Parietal lobe (tissue), 2 donors: ENCODE results near the gene RTEL1. TPM values are rescaled to one million over a fixed set of nuclear protein-coding genes. Genes with fewer than 3 reads are reported as not detected.

Experiments
- small RNA-seq: library from RNA; depleted of rRNA; stranded (forward); fragments of <200 nt; gene quantifications from one replicate; pipeline ENCODE3, GENCODE V24; 2014; ENCODE audit warnings: low replicate concordance
- total RNA-seq: library from RNA; depleted of rRNA; stranded (reverse); fragments of >200 nt; gene quantifications from one replicate; pipeline ENCODE4 v1.2.3, GENCODE V29; 2014

The RTEL1 gene, protein sequence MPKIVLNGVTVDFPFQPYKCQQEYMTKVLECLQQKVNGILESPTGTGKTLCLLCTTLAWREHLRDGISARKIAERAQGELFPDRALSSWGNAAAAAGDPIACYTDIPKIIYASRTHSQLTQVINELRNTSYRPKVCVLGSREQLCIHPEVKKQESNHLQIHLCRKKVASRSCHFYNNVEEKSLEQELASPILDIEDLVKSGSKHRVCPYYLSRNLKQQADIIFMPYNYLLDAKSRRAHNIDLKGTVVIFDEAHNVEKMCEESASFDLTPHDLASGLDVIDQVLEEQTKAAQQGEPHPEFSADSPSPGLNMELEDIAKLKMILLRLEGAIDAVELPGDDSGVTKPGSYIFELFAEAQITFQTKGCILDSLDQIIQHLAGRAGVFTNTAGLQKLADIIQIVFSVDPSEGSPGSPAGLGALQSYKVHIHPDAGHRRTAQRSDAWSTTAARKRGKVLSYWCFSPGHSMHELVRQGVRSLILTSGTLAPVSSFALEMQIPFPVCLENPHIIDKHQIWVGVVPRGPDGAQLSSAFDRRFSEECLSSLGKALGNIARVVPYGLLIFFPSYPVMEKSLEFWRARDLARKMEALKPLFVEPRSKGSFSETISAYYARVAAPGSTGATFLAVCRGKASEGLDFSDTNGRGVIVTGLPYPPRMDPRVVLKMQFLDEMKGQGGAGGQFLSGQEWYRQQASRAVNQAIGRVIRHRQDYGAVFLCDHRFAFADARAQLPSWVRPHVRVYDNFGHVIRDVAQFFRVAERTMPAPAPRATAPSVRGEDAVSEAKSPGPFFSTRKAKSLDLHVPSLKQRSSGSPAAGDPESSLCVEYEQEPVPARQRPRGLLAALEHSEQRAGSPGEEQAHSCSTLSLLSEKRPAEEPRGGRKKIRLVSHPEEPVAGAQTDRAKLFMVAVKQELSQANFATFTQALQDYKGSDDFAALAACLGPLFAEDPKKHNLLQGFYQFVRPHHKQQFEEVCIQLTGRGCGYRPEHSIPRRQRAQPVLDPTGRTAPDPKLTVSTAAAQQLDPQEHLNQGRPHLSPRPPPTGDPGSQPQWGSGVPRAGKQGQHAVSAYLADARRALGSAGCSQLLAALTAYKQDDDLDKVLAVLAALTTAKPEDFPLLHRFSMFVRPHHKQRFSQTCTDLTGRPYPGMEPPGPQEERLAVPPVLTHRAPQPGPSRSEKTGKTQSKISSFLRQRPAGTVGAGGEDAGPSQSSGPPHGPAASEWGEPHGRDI (N-terminal part only)
- total RNA-seq = 19.1 TPM

DNA sequence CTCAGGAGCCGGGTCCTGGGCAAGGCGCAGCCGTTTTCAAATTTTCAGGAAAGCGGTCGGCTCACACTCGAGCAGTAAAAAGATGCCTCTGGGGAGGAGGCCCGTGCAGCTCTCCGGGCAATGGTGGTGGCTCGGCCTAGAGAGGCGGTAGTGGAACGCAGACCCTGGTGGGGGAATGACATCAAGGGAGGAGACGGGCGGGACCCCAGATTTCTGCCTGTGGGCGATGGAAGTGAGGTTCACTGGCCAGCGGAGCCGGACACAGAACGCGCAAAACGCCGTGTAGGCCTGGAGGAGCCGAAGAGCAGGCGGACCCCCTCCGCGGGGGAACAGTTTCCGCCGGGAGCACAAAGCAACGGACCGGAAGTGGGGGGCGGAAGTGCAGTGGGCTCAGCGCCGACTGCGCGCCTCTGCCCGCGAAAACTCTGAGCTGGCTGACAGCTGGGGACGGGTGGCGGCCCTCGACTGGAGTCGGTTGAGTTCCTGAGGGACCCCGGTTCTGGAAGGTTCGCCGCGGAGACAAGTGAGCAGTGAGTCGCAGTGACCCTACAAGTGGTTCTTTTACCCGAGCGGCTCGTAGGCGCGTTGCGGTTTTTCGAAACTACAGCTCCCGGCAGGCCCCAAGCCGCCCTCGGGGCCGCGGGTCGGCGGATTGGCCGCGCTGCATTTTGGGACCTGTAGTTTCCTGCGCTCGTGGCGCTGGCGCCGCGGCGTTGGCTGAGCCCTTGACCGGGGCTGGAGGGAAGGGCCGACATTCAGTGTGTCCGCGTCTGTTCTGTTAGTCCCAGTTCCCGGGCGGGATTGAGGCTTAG lies at the start of gene RTEL1:
TSS of gene RTEL1 (plus strand) at position 376 of the 812 bp plus-strand sequence. CDS start 1,091 bp downstream, outside the sequence.

DNA sequence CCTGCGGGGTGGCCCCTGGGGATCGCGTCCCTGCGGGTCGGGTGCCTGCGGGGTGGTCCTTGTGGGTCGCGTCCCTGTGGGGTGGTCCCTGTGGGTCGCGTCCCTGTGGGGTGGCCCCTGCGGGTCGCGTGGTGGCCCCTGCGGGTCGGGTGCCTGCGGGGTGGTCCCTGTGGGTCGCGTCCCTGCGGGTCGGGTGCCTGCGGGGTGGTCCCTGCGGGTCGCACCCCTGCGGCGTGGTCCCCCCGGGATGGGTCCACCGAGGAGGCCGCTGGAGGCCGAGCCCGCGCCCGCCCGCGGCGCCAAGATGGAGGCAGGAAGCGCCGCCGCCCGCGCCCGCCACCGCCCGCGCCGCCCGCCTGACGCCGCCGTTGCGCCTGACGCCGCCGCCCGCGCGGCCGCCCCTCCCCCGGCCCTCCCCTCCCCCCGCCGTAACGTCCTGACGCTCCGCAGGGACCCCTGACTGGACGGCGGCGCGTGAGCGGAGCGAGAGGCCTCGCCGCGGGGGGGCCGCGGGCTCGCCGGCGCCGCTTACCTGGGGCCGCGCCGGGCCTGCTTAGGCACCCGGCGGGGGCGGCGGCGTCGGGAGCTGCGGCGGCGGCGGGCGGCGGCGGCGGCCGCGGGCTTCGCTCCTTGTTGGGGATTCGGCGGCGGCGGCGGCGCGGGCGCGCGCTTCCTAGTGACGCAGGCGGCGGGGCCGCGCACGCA lies 31.5 kb upstream of the RTEL1 start, which contains the start of gene GMEB2:
TSS of gene GMEB2 (minus strand) at position 678 of the 705 bp plus-strand sequence. CDS start 7,704 bp downstream, outside the sequence.

DNA sequence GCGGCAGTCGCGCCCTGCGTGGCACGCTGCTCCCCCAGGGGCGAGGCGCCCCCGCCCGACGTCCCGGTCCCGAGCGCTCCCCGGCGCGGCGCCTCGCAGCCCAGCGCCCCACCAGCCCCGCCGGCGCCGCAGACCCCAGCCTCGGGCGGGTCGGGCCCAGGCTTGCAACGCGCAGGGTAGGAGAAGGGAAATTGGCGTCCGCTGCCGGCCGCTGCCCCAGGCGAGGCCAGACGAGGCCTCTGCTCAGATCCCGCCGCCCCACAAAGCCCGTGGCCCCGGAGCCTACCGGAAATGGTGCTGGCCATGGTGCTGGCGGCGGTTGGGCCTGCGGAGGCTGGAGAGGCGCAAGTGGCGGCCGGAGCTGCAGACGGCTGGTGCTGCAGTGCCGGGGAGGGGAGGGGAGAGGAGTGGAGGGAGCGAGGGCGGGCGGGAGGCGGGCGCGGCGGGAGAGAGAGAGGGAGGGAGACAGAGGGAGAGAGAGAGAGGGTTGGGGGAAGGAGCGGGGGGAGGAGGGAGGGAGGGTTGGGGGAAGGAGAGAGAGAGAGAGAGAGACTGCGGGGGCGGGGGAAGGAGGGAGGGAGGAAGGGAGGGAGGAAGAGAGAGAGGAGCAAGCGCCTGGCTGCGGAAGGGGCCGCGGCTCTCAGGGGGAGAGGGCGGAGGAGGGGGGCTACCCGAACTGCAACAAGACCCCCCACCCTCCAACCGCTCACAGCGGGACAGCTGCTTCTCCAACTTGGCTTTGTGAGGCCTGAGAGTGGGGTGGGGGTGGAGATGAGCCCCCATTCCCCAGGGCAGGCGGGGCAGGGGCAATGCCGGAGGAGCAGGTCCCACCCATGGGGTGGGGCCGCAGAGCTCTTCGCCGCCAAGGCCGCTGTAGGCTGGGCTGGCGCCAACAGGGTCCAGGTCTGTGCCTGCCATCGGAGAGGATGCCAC lies 4.8 kb upstream of the RTEL1 start, which contains the start of gene STMN3:
TSS of gene STMN3 (minus strand) at position 384 of the 933 bp plus-strand sequence. CDS start at position 305, 79 bp downstream.

DNA sequence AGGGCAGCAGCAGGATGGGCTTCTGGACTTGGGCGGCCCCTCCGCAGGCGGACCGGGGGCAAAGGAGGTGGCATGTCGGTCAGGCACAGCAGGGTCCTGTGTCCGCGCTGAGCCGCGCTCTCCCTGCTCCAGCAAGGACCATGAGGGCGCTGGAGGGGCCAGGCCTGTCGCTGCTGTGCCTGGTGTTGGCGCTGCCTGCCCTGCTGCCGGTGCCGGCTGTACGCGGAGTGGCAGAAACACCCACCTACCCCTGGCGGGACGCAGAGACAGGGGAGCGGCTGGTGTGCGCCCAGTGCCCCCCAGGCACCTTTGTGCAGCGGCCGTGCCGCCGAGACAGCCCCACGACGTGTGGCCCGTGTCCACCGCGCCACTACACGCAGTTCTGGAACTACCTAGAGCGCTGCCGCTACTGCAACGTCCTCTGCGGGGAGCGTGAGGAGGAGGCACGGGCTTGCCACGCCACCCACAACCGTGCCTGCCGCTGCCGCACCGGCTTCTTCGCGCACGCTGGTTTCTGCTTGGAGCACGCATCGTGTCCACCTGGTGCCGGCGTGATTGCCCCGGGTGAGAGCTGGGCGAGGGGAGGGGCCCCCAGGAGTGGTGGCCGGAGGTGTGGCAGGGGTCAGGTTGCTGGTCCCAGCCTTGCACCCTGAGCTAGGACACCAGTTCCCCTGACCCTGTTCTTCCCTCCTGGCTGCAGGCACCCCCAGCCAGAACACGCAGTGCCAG lies 38.7 kb downstream of the RTEL1 start, which contains the start of gene TNFRSF6B:
TSS of gene TNFRSF6B (plus strand) at position 25 of the 729 bp plus-strand sequence. CDS start at position 141, 116 bp downstream.

DNA sequence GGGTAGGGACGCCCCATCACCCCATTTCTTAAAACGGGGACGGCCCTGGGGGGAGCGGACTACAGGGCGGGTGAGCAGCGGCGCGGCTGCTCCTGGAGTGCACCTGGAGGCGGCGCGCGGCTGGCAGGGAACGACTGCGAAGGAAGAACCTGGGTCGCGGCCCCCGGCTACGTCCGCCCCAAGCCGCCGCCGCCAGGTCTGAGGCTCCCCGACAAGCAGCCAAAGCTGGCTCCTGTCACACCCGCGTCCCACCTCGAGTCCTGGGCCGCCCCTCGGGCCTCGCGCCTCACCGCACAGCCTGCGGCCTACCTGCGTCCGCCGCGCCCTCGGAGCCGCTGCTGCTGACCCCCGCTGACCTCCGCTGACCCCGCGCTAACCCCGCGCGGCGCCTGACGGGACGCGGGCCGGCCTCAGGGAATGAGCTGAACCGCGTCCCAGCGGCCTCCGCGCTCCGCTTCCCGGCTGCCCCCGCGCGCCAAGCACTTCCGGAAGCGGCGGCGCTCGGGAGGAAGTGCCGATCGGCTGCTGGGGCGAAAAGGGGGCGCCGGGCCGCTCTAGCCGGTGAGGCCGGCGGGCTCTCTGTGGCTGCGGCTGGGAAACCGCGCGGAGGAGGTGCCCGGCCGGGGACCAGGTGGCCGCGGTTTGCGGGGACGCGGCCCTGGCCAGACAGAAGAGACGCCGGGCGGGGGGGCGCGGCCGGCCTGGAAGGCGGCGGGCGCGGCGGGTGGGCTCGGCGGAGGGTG lies 49.6 kb downstream of the RTEL1 start, which contains the start of the genes ARFRP1 and ZGPAT:
TSS of gene ARFRP1 (minus strand) at position 419 of the 743 bp plus-strand sequence. CDS start 885 bp downstream, outside the sequence.
TSS of gene ZGPAT (plus strand) at position 482 of the 743 bp plus-strand sequence. CDS start 542 bp downstream, outside the sequence.

DNA sequence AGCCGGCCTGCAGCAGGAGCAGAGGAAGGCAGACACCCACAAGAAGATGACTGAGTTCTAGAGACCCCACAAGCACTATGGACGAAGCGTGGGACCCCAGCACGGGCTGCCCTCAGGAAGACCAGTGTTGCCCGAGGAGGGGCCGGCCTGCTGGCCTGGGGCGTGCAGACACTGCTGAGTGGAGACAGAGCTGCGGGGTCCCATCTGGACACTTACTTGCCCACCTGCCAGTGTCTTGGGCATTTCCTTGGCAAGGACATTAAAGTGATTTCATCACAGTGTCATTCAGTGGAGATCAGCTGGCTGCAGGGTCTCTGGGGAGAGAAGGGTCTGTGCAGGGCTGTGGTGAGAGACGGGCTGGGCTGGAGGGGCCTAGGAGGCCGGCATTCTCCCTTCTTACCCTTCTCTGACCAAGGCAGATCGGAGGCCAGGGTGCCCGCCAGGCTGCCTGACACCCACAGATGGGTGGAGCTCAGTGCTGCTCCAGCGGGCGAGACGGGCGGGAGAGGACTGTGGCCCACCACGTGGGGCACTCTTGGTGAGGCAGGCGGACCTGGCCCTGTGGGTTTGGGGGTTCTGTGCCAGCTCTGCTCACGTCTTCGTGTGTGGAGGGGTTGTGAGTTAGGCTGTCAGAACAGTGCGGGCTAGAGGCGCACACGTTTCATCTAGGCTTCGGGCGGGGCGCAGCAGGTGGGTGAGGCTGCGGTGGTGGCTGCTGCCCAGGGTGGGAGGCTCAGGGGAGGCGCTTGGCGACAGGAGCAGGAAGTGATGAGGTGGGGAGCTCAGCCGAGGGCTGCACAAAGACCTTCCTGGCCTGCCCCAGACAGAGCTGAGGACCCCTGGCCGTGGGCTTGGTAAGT lies 78.0 kb downstream of the RTEL1 start, which contains the start of gene LIME1:
TSS of gene LIME1 (plus strand) at position 806 of the 860 bp plus-strand sequence. CDS start 886 bp downstream, outside the sequence.

DNA sequence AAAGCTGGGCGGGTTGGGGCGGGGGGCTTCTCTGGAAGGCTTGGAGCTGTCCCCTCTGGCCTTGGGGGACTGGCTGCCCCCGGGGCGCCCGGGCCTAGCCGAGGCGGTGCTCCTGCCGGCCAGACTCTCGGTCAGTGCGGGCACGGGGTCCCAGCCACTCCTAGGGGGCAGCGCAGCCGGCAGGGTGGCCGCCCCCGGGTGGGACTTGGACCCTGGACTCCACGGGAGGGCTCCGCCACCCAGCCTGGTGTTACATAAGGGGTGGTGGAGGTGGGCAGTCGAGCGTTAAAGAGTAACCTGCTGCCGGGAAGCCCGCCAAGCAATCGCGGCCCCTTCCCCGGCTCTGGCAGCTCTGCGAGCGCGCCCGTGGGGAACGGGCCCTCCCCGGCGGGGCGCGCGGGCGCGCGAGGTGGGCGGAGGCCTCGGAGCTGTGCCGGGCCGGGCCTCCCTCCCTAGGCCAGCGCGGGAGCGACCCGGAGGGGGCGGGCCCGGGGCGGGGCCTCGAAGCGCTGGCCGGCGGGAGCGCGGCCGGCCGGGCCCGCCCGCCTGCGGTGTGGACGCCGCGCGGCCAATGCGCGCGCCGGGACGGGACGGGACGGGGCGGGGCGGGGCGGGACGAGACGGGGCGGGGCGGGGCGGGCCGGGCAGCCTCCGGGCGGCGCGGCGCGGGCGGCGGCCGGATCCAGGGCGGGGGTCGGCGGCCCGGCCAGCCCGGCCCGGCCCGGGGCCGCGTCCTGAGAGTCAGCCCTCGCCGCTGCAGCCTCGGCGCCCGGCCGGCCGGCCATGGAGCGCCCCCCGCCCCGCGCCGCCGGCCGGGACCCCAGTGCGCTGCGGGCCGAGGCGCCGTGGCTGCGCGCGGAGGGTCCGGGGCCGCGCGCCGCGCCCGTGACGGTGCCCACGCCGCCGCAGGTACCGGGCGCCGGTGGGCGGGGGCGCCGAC lies 81.3 kb downstream of the RTEL1 start, which contains the start of gene SLC2A4RG:
TSS of gene SLC2A4RG (plus strand) at position 647 of the 940 bp plus-strand sequence. CDS start at position 784, 137 bp downstream.

Small RNA genes lying within 50 kb of the gene (small RNA-seq; reads per million reads assigned to genes)
- not detected for gene LIME1
- gene TNFRSF6B = not detected

Other genes with a start within 250 kb of the RTEL1 start
- gene KCNQ2, start 185.7 kb upstream of the RTEL1 start, total RNA-seq = 250 TPM
- 281 TPM for gene EEF1A2, start 159.2 kb upstream of the RTEL1 start, total RNA-seq
- 80.8 TPM for gene PPDPF, start 137.5 kb upstream of the RTEL1 start, total RNA-seq
- not detected for gene PTK6, start 120.9 kb upstream of the RTEL1 start, total RNA-seq
- gene SRMS, start 110.6 kb upstream of the RTEL1 start, total RNA-seq = not detected
- gene FNDC11, start 104.2 kb upstream of the RTEL1 start, total RNA-seq = 4.1 TPM
- 7.8 TPM for gene HELZ2, start 84.1 kb upstream of the RTEL1 start, total RNA-seq
- gene GMEB2, start 31.2 kb upstream of the RTEL1 start, total RNA-seq = 9.7 TPM
- gene STMN3, start 4.9 kb upstream of the RTEL1 start, total RNA-seq = 107 TPM
- 1.3 TPM for gene TNFRSF6B, start 38.3 kb downstream of the RTEL1 start, total RNA-seq
- gene ARFRP1, start 49.7 kb downstream of the RTEL1 start, total RNA-seq = 27.9 TPM
- 15.7 TPM for gene ZGPAT, start 49.7 kb downstream of the RTEL1 start, total RNA-seq
- gene LIME1, start 78.4 kb downstream of the RTEL1 start, total RNA-seq = 13.5 TPM
- gene SLC2A4RG, start 81.5 kb downstream of the RTEL1 start, total RNA-seq = 3.4 TPM
- 20.3 TPM for gene ZBTB46, start 173.0 kb downstream of the RTEL1 start, total RNA-seq
- not detected for gene ABHD16B, start 203.2 kb downstream of the RTEL1 start, total RNA-seq
- 32.6 TPM for gene TPD52L2, start 207.0 kb downstream of the RTEL1 start, total RNA-seq
- 80.4 TPM for gene DNAJC5, start 236.8 kb downstream of the RTEL1 start, total RNA-seq